Measurements from ENCODE around the gene ITIH4.

DNA sequence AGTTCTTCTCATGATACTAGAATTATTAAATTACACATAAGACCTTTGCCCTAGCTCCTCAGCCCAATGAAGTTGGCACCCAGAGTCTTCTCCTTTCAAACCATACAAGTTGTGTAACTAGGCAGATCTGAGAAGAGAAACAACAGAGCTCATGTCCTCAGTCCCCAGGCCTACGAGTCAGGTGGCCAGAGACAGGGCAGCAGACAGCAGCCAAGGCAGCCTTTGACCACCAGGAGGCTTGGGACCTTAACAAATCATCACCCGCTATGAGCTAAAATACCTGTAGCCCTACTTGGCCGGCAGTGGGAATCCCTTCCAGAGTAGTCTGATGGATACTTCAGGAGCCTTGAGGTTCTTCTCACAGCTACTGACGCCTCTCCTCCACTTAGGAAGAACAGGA is 48.6 kb upstream of the ITIH4 start:
- peak; percentile 18; the same call in 1 of the 2 replicates for TF ChIP-seq CTCF (conservative IDR thresholded peaks at IDR 0.05; ENCODE audit: low read length)
- TF ChIP-seq EZH2phosphoT487 (IDR thresholded peaks at IDR 0.05; ENCODE audit: borderline replicate concordance), result no peak
